ENCODE data around the gene MMP7. TPM values are rescaled to one million over a fixed set of nuclear protein-coding genes. Genes with fewer than 3 reads are reported as not detected.

Gene MMP7
- total RNA-seq, 1 experiment from 2014 or later: 0.61 TPM

- Histone ChIP-seq H3K36me3 (ENCODE audit: control insufficient read depth in 1 of 2, insufficient read depth in 2 of 2, low read length in 2 of 2) (no peaks in the 10 kb centered on the region), H3K4me2 (ENCODE audit: low read length) (peak overlapping the region; percentile 69), H2AFZ (ENCODE audit: low read depth, low read length, poor library complexity, severe bottlenecking) (peak overlapping the region; percentile 98), H4K20me1 (ENCODE audit: insufficient read depth) (no peaks in the 10 kb centered on the region), H3K9ac (ENCODE audit: low read length) (no peak overlapping the region), H3K4me3 (replicated peaks in 1 of 2; ENCODE audit: low read depth in 1 of 2, low read length in 2 of 2) (no peak overlapping the region), H3K9me3 (ENCODE audit: control insufficient read depth in 1 of 2, insufficient read depth in 1 of 2, low read depth in 1 of 2, low read length in 2 of 2) (no peaks in the 10 kb centered on the region), H3K27ac (ENCODE audit: low read depth, low read length) (no peak overlapping the region), H3K27me3 (ENCODE audit: insufficient read depth, low read length) (no peaks in the 10 kb centered on the region), H3K9me2 (ENCODE audit: insufficient read depth) (no peaks in the 10 kb centered on the region), H3K79me2 (ENCODE audit: insufficient read depth, low read length) (no peaks in the 10 kb centered on the region), H3K4me1 (ENCODE audit: control insufficient read depth in 1 of 2, insufficient read depth in 2 of 2, low read length in 2 of 2) (peaks cover 13 to 35% of the 10 kb centered on the region in 2 experiments)
- ChIA-PET CTCF (interaction anchor here (1.2 to 1.5 kb wide), 2 partner anchors 103 to 173 kb away, joined by 3 to 5 read pairs; no protein-coding TSS in a partner anchor), RAD21 (ENCODE audit: low non-redundant PET in 1 of 2, low total read pairs in 2 of 2, uncharacterized antibody in 2 of 2, unreplicated experiment in 2 of 2) (no interaction called here), POLR2A (no interaction called here)
- intact Hi-C loops (cut with micrococcal nuclease): loop anchor here (10.0 kb wide), 1 partner anchor 479 kb away; no protein-coding TSS in a partner anchor
- no peak for DNase-seq (ENCODE audit: low read depth, low spot score)
- TF ChIP-seq MAX (IDR thresholded peaks at IDR 0.05) (no peak), EZH2phosphoT487 (IDR thresholded peaks at IDR 0.05; ENCODE audit: borderline replicate concordance) (no peak), SRF (IDR thresholded peaks at IDR 0.05; ENCODE audit: low read depth) (no peak), REST (IDR thresholded peaks at IDR 0.05; ENCODE audit: low read depth) (no peak)
- ATAC-seq: no peak
- no TSS peak for BruUV-seq (replicated peaks)
Measured at GRCh38 chr11:102493524-102493923, 37.0 kb downstream of the MMP7 start.

GRCh38 chr11:102491969-102492368 is 38.6 kb downstream of the MMP7 start:
- ATAC-seq (no peak), DNase-seq (ENCODE audit: low read depth, low spot score) (no peak)
- Histone ChIP-seq H3K4me3 (replicated peaks in 1 of 2; ENCODE audit: low read depth in 1 of 2, low read length in 2 of 2) (no peak overlapping the region), H3K27me3 (ENCODE audit: insufficient read depth, low read length) (no peaks in the 10 kb centered on the region), H3K9ac (ENCODE audit: low read length) (no peak overlapping the region), H2AFZ (ENCODE audit: low read depth, low read length, poor library complexity, severe bottlenecking) (peak overlapping the region; percentile 62), H3K36me3 (ENCODE audit: control insufficient read depth in 1 of 2, insufficient read depth in 2 of 2, low read length in 2 of 2) (no peaks in the 10 kb centered on the region), H3K4me2 (ENCODE audit: low read length) (no peak overlapping the region), H3K4me1 (ENCODE audit: control insufficient read depth in 1 of 2, insufficient read depth in 2 of 2, low read length in 2 of 2) (peaks cover 13 to 32% of the 10 kb centered on the region in 2 experiments), H4K20me1 (ENCODE audit: insufficient read depth) (no peaks in the 10 kb centered on the region), H3K27ac (ENCODE audit: low read depth, low read length) (no peak overlapping the region), H3K9me3 (ENCODE audit: control insufficient read depth in 1 of 2, insufficient read depth in 1 of 2, low read depth in 1 of 2, low read length in 2 of 2) (no peaks in the 10 kb centered on the region), H3K9me2 (ENCODE audit: insufficient read depth) (no peaks in the 10 kb centered on the region), H3K79me2 (ENCODE audit: insufficient read depth, low read length) (no peaks in the 10 kb centered on the region)
- ChIA-PET CTCF (no interaction called here), POLR2A (no interaction called here), RAD21 (ENCODE audit: low non-redundant PET in 1 of 2, low total read pairs in 2 of 2, uncharacterized antibody in 2 of 2, unreplicated experiment in 2 of 2) (no interaction called here)
- intact Hi-C loops (cut with micrococcal nuclease): loop anchor here (10.0 kb wide), 1 partner anchor 477 kb away; no protein-coding TSS in a partner anchor
- BruUV-seq (replicated peaks): no TSS peak
- TF ChIP-seq EZH2 (IDR thresholded peaks at IDR 0.05): no peak
- TF ChIP-seq ELF1 (IDR thresholded peaks at IDR 0.05; ENCODE audit: borderline replicate concordance, low read depth): no peak
- TF ChIP-seq SP1 (IDR thresholded peaks at IDR 0.05; ENCODE audit: low read depth): no peak
- no peak for TF ChIP-seq CTCF (IDR thresholded peaks at IDR 0.05 in 2 of 3, conservative IDR thresholded peaks at IDR 0.05 in 1 of 3; ENCODE audit: borderline replicate concordance in 1 of 3, insufficient read depth in 1 of 3, low read depth in 2 of 3, low read length in 2 of 3)
- no peak for TF ChIP-seq RAD21 (IDR thresholded peaks at IDR 0.05; ENCODE audit: low read depth)
- TF ChIP-seq FOSL1 (IDR thresholded peaks at IDR 0.05; ENCODE audit: low read depth): no peak
- TF ChIP-seq ZBTB33 (IDR thresholded peaks at IDR 0.05; ENCODE audit: extremely low read depth, insufficient replicate concordance, low read length): no peak
- TF ChIP-seq SIN3A (IDR thresholded peaks at IDR 0.05; ENCODE audit: low read depth): no peak
- TF ChIP-seq POLR2AphosphoS5 (IDR thresholded peaks at IDR 0.05; ENCODE audit: low read depth, low read length): no peak
